ENCODE measurements around the gene PTPRG. TPM values are rescaled to one million over a fixed set of nuclear protein-coding genes. Genes with fewer than 3 reads are reported as not detected.

PTPRG gene
- total and polyA plus RNA-seq, 10 of the 15 experiments (the other 5 are each of a cell fraction or from before 2014, with no cell fraction given), result 0.29 to 20.7 (median 1.4) TPM

DNA sequence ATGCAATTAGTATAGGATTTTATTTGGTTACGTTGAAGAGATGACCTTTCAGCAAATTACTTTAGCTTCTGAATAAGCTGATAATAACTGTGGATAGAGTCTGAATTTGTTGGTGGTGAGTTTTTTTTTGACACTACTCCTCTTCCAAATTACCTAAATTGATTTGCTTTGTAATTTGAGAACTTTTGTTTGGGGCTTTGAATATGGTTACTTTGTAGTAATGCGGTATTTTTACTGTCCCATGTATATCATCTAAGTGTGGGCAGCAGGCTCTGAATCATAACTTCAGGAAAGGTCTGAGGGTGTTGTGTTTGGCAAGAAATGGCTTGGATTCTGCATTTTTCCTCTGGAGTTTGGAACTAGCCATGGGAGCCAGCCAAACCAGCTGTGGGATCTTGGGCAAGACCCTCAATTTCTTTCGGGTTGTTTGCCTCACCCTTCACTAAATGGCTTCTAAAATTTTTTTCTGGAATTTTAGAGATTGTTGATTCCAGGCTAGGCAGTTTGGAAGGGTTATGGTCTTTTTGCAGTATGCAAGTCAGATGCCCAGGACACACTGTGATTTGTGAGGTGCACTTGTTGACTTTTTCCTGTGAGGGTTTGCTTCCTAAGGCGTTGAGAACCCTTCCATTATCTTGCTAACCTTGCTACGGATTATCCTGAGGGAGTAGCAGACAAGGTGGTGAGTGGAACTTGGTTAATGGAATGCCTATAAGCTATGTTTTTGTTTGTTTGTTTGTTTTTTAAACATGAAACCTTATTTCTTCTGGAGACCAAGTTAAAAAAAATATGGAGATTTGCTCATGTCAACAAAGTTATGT is 10.4 kb downstream of the PTPRG start:
- ChIA-PET RAD21 (ENCODE audit: unreplicated experiment) (interaction anchor here (1.0 to 1.7 kb wide), 5 partner anchors 9 to 615 kb away, joined by 3 to 4 read pairs (median 3); partner anchors contain the start of gene PTPRG), SMC1A (ENCODE audit: uncharacterized antibody, unreplicated experiment) (interaction anchor here (0.7 to 2.1 kb wide), 13 partner anchors 10 to 356 kb away, joined by 3 to 7 read pairs (median 3); no protein-coding TSS in a partner anchor), POLR2A (interaction anchor here (1.0 to 2.4 kb wide), 3 partner anchors 10 to 36 kb away, joined by 3 to 7 read pairs (median 3); no protein-coding TSS in a partner anchor), CTCF (interaction anchor here (1.0 to 3.0 kb wide), 4 partner anchors 7 to 666 kb away, joined by 3 to 18 read pairs (median 4); no protein-coding TSS in a partner anchor)
- Histone ChIP-seq H3K9ac (ENCODE audit: control insufficient read depth, insufficient read depth, low read length) (no peak overlapping the region), H4K20me1 (ENCODE audit: control insufficient read depth, insufficient read depth) (no peaks in the 10 kb centered on the region), H3K27ac (ENCODE audit: control insufficient read depth, insufficient read depth) (no peak overlapping the region), H3K4me2 (ENCODE audit: control insufficient read depth, insufficient read depth) (no peak overlapping the region), H3K36me3 (ENCODE audit: control insufficient read depth in 2 of 2, insufficient read depth in 2 of 2, low read length in 1 of 2) (no peaks in the 10 kb centered on the region), H3K4me3 (no peak overlapping the region), H3K27me3 (replicated peaks in 1 of 2; ENCODE audit: control insufficient read depth in 2 of 2, insufficient read depth in 2 of 2, low read length in 1 of 2) (no peaks in the 10 kb centered on the region), H2AFZ (ENCODE audit: control insufficient read depth, low read depth, low read length) (no peak overlapping the region), H3K9me3 (replicated peaks; ENCODE audit: control insufficient read depth, insufficient read depth, low read length) (no peaks in the 10 kb centered on the region), H3K79me2 (ENCODE audit: control insufficient read depth, insufficient read depth, low read length) (no peaks in the 10 kb centered on the region), H3K4me1 (ENCODE audit: control insufficient read depth, insufficient read depth, low read length) (no peaks in the 10 kb centered on the region)
- no peak for DNase-seq (ENCODE audit: low read depth, low spot score)
- no peak for ATAC-seq
- no peak for FAIRE-seq
- 16% methylated on average over 5 of the region's 5 CpGs for WGBS (ENCODE audit: insufficient coverage, insufficient replicate concordance, low lambda C conversion rate, missing lambda C conversion rate)
- no TSS peak for BruUV-seq (replicated peaks)
- in situ Hi-C loops (cut with MboI) (no loop called here), intact Hi-C loops (cut with micrococcal nuclease; ENCODE audit: unreplicated experiment) (no loop called here)
- TF ChIP-seq, protein P1, sequence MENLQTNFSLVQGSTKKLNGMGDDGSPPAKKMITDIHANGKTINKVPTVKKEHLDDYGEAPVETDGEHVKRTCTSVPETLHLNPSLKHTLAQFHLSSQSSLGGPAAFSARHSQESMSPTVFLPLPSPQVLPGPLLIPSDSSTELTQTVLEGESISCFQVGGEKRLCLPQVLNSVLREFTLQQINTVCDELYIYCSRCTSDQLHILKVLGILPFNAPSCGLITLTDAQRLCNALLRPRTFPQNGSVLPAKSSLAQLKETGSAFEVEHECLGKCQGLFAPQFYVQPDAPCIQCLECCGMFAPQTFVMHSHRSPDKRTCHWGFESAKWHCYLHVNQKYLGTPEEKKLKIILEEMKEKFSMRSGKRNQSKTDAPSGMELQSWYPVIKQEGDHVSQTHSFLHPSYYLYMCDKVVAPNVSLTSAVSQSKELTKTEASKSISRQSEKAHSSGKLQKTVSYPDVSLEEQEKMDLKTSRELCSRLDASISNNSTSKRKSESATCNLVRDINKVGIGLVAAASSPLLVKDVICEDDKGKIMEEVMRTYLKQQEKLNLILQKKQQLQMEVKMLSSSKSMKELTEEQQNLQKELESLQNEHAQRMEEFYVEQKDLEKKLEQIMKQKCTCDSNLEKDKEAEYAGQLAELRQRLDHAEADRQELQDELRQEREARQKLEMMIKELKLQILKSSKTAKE (IDR thresholded peaks at IDR 0.05; ENCODE audit: low read depth, poor library complexity, severe bottlenecking), result no peak
- TF ChIP-seq IKZF2 (IDR thresholded peaks at IDR 0.05), result no peak
- TF ChIP-seq POU2F2 (IDR thresholded peaks at IDR 0.05; ENCODE audit: borderline replicate concordance, low read depth, low read length), result no peak
- TF ChIP-seq, protein P2, sequence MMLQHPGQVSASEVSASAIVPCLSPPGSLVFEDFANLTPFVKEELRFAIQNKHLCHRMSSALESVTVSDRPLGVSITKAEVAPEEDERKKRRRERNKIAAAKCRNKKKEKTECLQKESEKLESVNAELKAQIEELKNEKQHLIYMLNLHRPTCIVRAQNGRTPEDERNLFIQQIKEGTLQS (IDR thresholded peaks at IDR 0.05; ENCODE audit: borderline replicate concordance, extremely low read depth, low read depth, low read length), result no peak
- no peak for TF ChIP-seq MTA2 (IDR thresholded peaks at IDR 0.05; ENCODE audit: low read depth)
- TF ChIP-seq NRF1 (conservative IDR thresholded peaks at IDR 0.05; ENCODE audit: low read depth, low read length), result no peak
- no peak for TF ChIP-seq HDAC6 (IDR thresholded peaks at IDR 0.05; ENCODE audit: unreplicated experiment)
- TF ChIP-seq BACH1 (IDR thresholded peaks at IDR 0.05; ENCODE audit: borderline replicate concordance), result no peak
- no peak for TF ChIP-seq E4F1 (IDR thresholded peaks at IDR 0.05; ENCODE audit: borderline replicate concordance, partially characterized antibody)
- no peak for TF ChIP-seq SMC3 (IDR thresholded peaks at IDR 0.05; ENCODE audit: borderline replicate concordance, low read length)
- no peak for TF ChIP-seq IKZF1 (conservative IDR thresholded peaks at IDR 0.05)
- TF ChIP-seq ZNF24 (IDR thresholded peaks at IDR 0.05), result no peak
- no peak for TF ChIP-seq SUZ12 (IDR thresholded peaks at IDR 0.05; ENCODE audit: unreplicated experiment)
- TF ChIP-seq JUNB (IDR thresholded peaks at IDR 0.05), result no peak
- TF ChIP-seq E2F8 (IDR thresholded peaks at IDR 0.05; ENCODE audit: low read depth, partially characterized antibody), result no peak
